Fibroblast of skin of scalp (primary cell): ENCODE measurements around the gene CCSER1.
A peak's percentile ranks its signal among the peaks of the same experiment; 100 is the strongest.
"Not testable (repeated sequence)": the region's sequence is repeated elsewhere in the genome, so short reads cannot be mapped to it uniquely, and the experiment has no call there.

ENCODE experiments used
- DNase-seq: peaks from one replicate; pipeline ENCODE4 v3.0.0-alpha.2; 2013

CCSER1 gene

DNA sequence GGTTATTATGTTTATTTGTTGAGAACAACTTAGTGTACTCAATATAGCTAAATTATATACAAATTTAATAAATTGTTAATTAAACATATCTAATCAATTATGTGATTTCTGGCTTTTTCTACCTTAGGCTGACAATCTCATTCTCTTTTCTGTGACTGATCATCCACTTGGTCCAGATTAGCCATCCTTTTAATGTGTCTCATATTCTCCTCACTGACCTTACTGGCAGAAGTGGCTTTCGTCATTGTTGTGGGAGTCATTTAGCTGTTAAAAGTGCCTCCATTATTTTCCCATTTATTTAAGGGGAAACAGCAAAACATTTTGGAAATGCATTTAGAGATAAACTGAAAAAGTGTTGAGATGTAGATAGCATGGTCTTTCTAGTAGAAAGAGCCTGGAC is 172.2 kb downstream of the CCSER1 start:
- no peak for DNase-seq

DNA sequence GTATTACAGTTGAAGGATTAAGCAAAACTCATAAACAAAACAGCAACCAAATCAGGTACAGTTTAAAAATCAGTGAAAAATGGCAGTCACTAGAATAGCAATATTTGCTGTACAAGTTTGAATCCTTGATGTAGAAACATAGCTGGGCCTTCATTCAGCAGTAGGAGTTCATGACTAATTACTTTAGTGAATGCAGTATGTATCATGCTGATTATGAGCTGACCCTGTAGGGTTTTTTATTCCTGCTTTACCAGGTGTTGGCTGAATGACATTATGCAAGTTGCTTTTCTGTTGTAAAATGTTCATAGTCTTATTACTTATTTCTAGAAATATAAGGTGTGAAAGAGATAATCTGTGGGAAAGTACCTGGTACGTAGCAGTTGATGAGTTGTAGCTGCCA is 179.6 kb downstream of the CCSER1 start:
- no peak for DNase-seq

DNA sequence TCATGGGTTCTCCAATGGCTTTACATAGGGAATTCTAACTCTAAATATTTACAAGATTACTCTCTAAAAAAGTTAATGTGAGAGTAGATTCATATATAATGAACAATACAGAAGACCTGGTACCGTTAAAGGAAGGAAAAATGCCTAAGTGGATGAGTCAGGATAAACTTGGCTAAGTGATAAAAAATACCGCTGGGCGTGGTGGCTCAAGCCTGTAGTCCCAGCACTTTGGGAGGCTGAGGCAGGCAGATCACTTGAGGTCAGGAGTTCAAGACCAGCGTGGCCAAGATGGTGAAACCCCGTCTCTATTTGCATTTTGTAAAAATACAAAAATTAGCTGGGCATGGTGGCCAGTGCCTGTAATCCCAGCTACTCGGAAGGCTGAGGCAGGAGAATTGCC is 189.9 kb downstream of the CCSER1 start:
- DNase-seq = peak; percentile 49

DNA sequence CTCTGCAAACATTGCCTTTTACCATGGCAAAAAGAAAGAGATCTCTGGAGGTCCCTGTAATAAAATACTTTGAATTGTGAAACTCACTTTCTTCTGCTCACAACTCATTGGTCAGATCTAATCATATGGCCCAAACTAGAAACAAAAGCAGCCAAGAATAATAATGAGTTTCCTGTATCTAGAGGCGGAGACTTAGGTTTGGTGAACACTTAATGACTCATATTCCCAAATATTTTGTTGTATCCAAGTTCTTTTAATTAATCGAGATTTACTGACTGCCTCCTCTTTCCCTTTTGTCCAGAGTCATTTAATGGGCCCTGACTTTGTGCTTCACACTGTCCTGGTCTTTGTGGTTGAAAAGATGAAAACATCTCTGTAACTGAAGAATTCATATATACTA is 190.6 kb downstream of the CCSER1 start:
- peak; percentile 89 for DNase-seq

DNA sequence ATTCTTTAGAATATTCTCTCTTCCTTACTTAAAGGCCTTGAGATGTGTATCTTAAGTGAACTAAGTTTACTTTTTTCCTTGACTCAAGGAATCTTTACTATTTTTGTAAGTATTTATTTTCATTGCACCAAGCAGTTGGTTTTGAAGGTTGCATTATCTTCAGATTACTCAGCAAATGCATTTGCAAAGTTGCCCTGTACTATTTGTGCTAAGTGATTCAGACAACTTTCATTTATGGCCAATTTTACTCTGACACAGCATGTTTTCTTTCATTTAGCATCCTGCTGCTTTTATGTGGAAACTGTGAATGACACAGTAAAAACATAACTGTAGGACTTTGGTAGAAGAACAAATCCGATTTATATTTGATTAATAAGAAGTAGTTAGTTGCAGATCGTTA is 191.0 kb downstream of the CCSER1 start:
- DNase-seq = peak; percentile 83

DNA sequence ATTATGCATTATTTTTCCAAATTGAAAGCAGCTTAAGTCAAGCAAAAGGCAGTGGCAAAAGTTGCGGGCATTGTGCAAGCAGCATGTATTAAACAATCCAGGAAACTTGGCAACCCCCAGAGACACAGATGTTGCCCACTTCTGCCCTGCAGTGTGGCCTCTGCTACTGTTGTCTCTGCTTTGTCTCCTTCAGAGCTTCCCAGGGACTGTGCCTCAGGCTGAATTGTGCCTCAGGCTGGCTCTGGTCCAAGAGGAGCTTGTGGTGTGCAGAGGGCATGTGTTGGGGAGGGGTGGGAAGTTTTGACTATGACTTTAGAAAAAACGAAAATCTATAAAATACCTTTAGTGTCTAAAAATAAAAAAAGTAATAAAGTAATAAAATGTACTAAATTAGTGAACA is 201.4 kb downstream of the CCSER1 start:
- DNase-seq = peak; percentile 41

DNA sequence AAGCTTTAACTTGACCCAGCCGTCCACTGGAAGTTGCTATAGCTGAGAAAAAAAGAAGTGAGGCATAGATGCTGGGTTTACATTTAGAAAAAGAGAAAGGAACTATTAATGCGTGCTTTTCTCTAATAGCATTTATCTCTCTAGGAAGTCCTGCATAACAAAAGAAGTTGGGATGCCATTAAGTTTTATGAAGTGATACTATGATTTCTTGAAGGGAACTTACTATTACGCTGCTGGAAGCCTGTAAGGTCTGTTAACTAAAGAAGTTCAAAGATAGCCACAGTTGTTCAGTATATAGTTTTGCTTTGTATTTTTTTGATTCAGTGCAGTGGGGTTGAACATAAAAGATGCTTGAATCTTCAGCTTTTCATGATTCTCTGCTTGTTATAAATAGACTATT is 203.4 kb downstream of the CCSER1 start:
- no peak for DNase-seq

DNA sequence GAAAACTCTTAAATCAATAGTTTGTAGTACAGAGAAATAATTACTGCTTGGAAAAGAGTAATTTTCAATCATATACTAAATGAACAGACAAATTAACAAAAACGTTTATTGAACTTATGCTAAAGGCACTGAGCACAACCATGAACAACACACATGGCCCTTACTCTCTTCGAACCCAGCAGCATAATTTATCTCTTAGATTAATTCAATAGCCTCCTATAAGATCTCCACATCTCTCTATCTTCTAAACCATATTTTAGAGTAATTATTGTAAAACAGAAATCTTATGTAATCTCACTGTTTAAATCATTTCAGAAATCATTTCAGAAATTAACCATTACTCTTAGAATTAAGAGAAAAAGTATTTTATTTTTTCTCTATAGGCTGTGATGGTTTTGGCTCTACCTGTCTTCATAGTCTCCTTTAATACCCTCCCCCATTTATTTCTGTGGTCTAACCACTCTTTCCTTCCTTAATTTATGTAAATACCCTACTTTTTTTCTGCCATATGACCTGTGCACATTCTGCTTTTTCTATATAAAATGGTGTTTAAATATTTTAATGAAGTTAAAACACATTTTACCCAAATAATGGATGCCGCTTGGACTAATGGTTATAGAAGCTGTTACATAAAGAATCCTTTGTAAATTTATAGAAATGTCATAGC is 218.5 kb downstream of the CCSER1 start:
- no peak for DNase-seq

DNA sequence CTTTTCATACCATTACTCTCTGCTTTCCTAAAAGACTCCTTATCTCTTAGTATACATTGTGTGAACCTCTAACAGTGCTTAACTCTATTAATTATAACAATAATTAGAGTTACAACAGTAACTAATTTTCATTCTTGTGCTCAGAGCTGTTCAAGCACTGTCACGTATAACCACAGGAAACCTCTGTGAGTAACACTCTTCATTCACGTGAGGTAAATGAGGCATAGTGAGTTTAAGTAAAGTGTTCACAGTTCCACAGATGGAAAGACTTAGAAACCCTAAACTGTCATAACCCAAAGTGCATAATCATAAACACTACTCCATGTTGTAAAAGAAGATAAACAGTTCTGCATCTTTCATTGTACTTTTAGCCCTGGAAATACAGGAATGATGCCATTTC is 222.4 kb downstream of the CCSER1 start:
- DNase-seq = no peak

DNA sequence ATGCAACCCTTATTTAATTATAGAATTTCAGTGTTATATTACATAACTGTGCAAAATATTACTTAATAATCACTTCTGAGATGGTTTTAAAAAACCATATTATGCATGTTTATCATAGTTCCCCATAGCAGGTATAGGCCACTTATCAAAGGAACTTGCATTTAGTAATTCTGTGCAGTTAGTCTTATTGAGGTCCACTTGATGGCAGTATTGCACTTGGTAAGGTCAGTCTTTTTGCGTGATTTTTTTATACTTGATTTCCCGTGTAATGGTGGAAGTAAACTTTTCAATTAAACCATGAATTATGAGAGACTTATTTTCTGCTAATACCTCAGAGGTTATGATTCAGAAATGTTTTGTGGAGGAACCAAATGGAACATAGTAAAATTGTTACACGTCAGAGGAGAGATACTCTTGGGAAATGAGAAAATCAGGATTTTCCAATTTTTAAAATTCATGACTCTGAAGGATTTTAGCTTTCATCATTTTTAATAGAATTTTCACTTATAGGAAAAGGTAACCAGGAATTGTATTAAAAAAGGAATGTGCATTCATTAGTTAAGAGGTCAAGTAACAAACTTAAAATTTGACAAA is 230.0 kb downstream of the CCSER1 start:
- DNase-seq = peak; percentile 58

DNA sequence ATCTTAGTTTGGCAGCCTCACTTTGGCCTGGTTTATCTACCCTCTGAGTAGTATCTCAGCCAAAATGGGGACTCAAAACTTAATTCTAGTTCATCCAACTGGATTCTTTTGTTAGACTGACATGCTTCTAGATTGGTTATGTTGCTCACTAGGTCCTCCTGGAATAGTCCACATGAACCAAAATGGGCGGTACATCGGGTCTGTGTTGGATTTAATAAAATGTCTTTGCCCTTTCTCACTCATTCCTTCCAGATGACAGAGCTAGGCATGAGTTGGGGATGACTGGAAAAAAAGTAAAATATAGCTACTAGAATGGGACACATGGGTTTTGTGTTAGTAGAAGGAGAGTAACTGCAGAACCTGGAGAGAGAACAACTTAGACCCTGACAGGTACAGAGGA is 247.9 kb downstream of the CCSER1 start:
- DNase-seq = peak; percentile 55

DNA sequence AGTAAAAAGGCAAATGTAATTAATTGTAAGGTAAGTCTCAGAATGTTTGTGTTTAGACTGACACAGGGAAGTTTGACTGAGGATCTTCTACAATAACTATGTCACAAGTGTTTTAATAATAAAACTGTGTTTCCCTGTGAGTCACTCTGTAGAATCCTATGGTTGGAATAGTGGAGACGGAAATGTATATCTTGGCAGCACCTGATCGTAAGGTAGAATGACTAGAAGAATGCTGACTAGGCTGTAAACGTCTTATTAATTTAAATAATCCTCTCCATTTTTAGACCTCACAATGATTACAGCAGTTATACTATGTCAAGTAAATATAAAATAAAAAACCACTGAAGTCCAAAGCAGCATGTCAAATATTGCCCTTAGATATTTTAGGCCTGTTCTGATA is 266.0 kb downstream of the CCSER1 start:
- no peak for DNase-seq

DNA sequence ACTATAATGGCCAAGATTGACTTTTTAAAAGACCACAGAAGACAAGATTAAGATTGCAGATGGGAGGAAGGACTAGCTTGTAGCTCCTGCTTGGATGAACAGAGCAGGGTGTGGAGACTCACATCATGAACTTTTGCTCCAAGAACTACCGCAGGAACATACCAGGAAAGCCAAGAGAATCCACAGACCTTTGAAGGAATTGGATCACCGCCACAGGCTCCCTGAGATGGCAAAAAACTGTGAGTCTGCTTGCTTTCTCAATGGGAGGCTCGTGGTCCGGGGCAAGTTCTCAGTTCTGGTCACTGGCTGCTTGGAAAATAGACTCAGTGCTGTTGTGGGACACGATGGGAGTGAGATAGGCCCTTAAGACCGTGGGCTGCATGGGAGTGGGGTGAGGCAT is 276.6 kb downstream of the CCSER1 start:
- DNase-seq = peak; percentile 1

DNA sequence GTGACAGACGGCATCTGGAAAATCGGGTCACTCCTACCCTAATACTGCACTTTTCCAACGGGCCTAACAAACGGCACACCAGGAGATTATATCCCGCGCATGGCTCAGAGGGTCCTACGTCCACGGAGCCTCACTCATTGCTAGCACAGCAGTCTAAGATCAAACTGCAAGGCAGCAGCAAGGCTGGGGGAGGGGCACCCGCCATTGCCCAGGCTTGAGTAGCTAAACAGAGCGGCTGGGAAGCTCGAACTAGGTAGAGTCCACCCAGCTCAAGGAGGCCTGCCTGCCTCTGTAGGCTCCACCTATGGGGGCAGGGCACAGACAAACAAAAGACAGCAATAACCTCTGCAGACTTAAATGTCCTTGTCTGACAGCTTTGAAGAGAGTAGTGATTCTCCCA is 280.7 kb downstream of the CCSER1 start:
- DNase-seq = not testable (repeated sequence)

DNA sequence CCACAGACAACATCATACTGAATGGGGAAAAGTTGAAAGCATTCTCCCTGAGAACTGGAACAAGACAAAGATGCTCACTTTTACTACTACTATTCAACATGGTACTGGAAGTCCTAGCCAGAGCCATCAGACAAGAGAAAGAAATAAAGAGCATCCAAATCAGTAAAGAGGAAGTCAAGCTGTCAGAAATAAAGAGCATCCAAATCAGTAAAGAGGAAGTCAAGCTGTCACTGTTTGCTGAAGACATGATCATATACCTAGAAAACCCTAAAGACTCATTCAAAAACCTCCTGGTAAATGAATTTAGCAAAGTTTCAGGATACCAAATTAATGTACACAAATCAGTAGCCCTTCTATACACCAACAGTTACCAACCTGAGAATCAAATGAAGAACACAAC is 285.6 kb downstream of the CCSER1 start:
- not testable (repeated sequence) for DNase-seq

DNA sequence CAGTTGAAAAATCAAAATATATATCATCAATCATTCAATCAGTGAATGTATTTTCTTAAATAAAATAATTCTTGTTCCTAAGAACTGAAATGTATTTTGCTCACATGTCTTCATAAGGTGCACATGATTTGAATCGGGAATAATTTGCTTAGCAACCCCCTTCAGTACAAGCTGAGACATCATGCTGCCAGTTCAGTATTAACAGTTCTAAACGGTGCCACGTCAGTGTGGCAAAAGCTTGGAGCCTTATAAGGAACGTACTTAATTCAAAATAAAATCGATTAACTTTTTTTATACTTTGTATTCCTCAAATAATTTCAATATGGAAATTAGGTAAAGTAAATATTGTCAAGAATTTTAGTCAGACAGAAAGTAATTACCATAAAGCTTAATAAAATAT is 287.9 kb downstream of the CCSER1 start:
- DNase-seq = no peak

DNA sequence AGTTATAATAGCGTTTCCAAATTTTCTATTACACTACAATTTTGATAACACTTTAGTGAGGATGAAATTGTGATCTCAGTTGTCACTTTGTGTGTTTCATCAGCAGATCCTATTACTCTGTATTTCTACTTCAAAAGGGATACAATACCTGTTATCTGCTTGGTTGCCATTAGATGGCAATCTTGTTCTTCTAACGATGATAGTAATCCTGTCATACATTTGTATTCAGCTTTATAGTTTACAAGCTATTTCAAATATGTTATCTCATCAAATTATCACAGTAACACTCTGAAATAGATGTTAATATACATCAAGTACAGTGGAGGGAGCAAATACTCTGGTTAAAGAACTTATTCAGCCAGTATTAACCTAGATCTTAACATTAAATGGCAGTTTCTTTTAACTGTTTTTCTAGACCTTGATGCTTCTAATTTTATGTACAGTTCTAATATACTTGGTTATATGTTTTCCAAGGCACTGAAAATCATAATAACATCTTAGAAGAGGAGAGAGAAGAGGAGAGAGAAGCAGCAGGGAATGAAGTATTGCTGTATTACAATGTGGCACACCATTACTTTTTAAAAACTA is 292.0 kb downstream of the CCSER1 start:
- DNase-seq = peak; percentile 46

DNA sequence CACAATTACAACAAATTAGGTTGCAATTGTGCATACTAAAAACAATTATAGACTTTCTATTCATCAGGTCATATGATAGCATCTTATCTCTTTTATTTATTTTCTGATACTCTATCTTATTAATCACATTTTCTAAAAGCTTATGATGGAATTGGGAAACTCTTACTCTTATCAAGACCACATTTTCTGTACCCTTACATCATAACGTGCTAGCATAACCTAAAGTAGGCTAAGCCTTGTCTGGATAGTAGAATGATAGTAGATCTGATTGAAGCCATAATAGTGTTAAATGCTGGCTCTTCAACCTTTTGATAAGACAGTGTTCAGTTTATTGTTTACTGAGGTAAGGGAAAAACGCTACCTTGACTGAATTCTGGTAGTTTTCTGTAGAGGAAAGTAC is 294.0 kb downstream of the CCSER1 start:
- DNase-seq = no peak

DNA sequence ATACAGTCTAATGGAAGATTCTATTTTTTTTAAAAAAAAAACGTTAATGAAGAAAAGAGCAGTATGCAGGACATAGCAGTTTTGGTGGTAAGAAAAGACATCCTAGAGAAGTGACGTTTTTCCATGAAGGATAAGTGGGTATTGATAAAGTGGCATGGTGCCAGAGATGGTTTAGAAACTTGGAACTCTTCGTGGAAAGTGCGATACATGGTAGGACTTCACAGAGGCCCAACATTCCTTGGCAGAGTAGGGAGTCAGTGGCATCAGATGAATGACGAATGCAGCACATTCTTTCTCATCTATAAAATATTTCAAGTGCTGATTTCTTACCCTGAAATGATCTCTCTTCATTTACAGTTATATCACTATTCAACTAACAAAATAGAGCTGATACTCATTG is 298.7 kb downstream of the CCSER1 start:
- no peak for DNase-seq

DNA sequence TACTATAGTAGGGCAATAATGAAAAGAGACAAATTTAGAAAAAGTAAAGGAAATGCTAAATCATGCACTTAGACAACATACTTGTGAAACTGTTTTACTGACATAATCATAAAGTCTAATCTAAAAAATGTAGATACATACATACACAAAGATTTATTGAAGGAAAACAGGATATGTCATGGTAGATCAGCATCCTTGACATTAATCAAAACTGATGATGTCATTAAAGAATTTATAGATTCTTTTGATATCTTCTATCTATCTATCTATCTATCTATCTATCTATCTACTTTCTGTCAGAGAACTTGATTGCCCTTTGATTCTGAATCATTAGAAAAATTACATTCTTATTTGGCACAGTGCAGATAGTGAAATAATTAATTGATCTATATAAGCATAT is 311.3 kb downstream of the CCSER1 start:
- no peak for DNase-seq

DNA sequence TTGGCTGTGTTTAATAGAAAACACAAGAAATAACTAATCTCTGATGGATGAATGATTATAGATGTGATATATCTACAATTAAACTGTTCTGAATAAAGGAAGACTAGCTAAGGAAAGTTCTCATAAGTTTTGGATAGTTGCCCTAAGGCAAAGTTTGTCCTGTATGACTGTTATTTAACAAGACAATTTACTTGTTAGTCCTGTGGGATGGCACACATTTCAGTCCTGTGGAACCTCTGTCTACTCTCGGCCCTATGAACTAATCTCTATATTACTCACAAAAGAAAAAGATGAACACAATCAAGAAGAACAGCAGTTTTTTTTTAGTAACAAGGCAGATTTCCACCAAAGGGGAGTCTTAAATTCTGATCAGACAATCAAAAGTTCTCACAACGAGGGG is 314.6 kb downstream of the CCSER1 start:
- no peak for DNase-seq

DNA sequence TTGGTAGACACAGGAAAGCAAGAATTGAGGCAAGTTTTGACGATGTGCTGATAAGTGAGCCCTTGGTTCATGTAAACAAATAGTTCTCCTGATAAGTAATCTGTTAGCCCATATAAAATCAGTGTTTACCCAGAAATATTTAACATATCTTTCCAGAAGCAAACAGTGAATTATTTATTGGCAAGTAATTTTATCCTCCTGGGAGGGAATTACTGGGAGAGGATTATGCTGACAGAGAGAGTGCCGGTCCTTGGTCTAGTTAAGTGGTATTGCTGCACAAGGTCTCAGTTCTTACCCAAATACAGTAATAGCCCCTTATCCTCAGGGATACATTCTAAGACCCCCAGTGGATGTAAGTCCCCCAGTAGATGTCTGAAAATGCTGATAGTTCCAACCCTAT is 315.4 kb downstream of the CCSER1 start:
- DNase-seq = no peak

DNA sequence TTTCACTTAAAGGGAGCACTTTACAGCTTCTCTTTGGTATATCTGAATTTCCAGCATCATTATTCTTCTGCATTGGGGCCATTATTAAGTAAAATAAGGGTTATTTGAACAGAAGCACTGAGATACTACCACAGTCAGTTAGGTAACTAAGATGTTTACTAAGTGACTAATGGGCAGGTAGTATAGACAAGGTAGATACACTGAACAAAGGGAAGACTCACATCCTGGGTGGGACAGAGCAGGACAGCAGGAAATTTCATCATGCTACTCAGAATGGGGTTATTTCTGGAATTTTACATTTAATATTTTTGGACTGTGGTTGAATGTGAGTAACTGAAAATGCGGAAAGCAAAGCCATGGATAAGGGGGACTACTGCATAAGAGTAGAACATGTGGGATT is 316.0 kb downstream of the CCSER1 start:
- no peak for DNase-seq

DNA sequence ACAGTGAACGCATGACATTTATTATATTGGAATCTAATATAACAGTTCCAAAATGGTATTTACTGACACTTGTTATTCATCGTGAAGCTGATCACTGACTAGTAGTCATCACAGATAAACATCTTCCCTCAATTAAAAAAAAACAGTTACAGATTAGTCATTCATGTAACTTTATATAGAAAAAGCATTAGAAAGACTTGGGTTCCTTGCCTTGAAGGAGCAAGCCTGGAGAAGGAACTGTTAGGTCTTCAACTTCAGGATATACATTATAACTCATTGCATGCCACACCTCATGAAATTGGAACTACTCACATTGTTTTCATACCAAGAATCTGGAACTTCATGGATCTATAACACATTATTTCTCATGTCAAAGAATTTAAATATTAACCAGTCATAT is 317.7 kb downstream of the CCSER1 start:
- no peak for DNase-seq

DNA sequence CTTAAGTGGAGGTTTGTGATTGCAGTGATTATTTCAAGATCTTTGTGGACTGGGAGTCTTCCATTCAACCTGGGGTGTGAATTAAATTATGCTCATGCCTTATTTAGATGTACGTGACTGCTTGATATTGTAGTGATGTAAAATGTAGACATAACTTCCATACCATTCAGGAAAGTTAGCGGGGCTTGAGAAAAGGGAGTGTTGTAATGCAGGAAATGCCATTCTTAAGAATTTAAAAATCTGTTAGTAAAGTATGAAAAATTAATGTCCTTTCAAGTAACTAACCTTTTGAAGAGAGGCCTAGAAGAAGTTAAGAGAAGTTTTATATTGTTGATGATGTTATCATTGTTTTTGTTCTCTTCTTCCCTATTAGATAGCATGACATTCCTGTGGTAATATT is 318.2 kb downstream of the CCSER1 start:
- peak; percentile 21 for DNase-seq
